ENCODE measurements around the gene PDSS2.

- TF ChIP-seq CTCF (IDR thresholded peaks at IDR 0.05) (no peak), POLR2A (IDR thresholded peaks at IDR 0.05) (no peak)
Measured at GRCh38 chr6:107314531-107314939, 144.8 kb downstream of the PDSS2 start.

Data from suprapubic skin (tissue), 3 donors.